Measurements from ENCODE around the gene GJD2.

Gene GJD2

GRCh38 chr15:34725556-34725955, 29.2 kb downstream of the GJD2 start:
- no peak for DNase-seq (ENCODE audit: low read depth, low spot score)
- H3K4me3 ChIP-seq = no peak overlapping the region
- H3K9ac ChIP-seq (ENCODE audit: insufficient read length) = no peak overlapping the region
- H3K9me3 ChIP-seq (ENCODE audit: low read depth, low read length) = no peaks in the 10 kb centered on the region
- H3K27ac ChIP-seq = no peak overlapping the region
- TF ChIP-seq EZH2 (IDR thresholded peaks at IDR 0.05) (no peak), FOXP2 (optimal IDR thresholded peaks at IDR 0.05; ENCODE audit: control extremely low read depth, extremely low read length, insufficient read depth) (no peak), POLR2AphosphoS5 (IDR thresholded peaks at IDR 0.05; ENCODE audit: borderline replicate concordance, low read depth, low read length) (no peak)
- no peaks in the 10 kb centered on the region for H3K36me3 ChIP-seq (ENCODE audit: insufficient read depth, low read length)

GRCh38 chr15:34724481-34724880, 30.3 kb downstream of the GJD2 start:
- H3K27ac ChIP-seq = no peak overlapping the region
- no peak for TF ChIP-seq FOXP2 (optimal IDR thresholded peaks at IDR 0.05; ENCODE audit: control extremely low read depth, extremely low read length, insufficient read depth)
- no peak for TF ChIP-seq POLR2AphosphoS5 (IDR thresholded peaks at IDR 0.05; ENCODE audit: borderline replicate concordance, low read depth, low read length)
- TF ChIP-seq EZH2 (IDR thresholded peaks at IDR 0.05) = no peak

GRCh38 chr15:34722439-34722836, 32.4 kb downstream of the GJD2 start:
- Histone ChIP-seq H3K27ac (no peak overlapping the region), H3K9ac (ENCODE audit: insufficient read length) (no peak overlapping the region), H3K36me3 (ENCODE audit: insufficient read depth, low read length) (no peaks in the 10 kb centered on the region), H3K9me3 (ENCODE audit: low read depth, low read length) (no peaks in the 10 kb centered on the region), H3K4me3 (peak overlapping the region; percentile 38)
- DNase-seq (ENCODE audit: low read depth, low spot score) = no peak
- TF ChIP-seq FOXP2 (optimal IDR thresholded peaks at IDR 0.05; ENCODE audit: control extremely low read depth, extremely low read length, insufficient read depth) = no peak
- TF ChIP-seq POLR2AphosphoS5 (IDR thresholded peaks at IDR 0.05; ENCODE audit: borderline replicate concordance, low read depth, low read length) = no peak
- no peak for TF ChIP-seq EZH2 (IDR thresholded peaks at IDR 0.05)

More at GRCh38 chr15:34724481-34724880, 30.3 kb downstream of the GJD2 start:
- H3K4me3 ChIP-seq = no peak overlapping the region
- H3K36me3 ChIP-seq (ENCODE audit: insufficient read depth, low read length) = no peaks in the 10 kb centered on the region
- no peak overlapping the region for H3K9ac ChIP-seq (ENCODE audit: insufficient read length)
- no peak for DNase-seq (ENCODE audit: low read depth, low spot score)
- no peaks in the 10 kb centered on the region for H3K9me3 ChIP-seq (ENCODE audit: low read depth, low read length)

- no peaks in the 10 kb centered on the region for H3K36me3 ChIP-seq (ENCODE audit: insufficient read depth, low read length)
- no peak overlapping the region for H3K27ac ChIP-seq
- peak; percentile 5 for DNase-seq (ENCODE audit: low read depth, low spot score)
- peak overlapping the region; percentile 38 for H3K4me3 ChIP-seq
- peak; percentile 16 for TF ChIP-seq FOXP2 (optimal IDR thresholded peaks at IDR 0.05; ENCODE audit: control extremely low read depth, extremely low read length, insufficient read depth)
- no peak for TF ChIP-seq POLR2AphosphoS5 (IDR thresholded peaks at IDR 0.05; ENCODE audit: borderline replicate concordance, low read depth, low read length)
- H3K9ac ChIP-seq (ENCODE audit: insufficient read length) = no peak overlapping the region
- no peaks in the 10 kb centered on the region for H3K9me3 ChIP-seq (ENCODE audit: low read depth, low read length)
Measured at GRCh38 chr15:34721802-34722438, 32.9 kb downstream of the GJD2 start.

GRCh38 chr15:34721157-34721801, 33.5 kb downstream of the GJD2 start:
- H3K9me3 ChIP-seq (ENCODE audit: low read depth, low read length) = no peaks in the 10 kb centered on the region
- no peak for DNase-seq (ENCODE audit: low read depth, low spot score)
- TF ChIP-seq POLR2AphosphoS5 (IDR thresholded peaks at IDR 0.05; ENCODE audit: borderline replicate concordance, low read depth, low read length) (no peak), FOXP2 (optimal IDR thresholded peaks at IDR 0.05; ENCODE audit: control extremely low read depth, extremely low read length, insufficient read depth) (no peak), EZH2 (IDR thresholded peaks at IDR 0.05) (no peak)
- H3K36me3 ChIP-seq (ENCODE audit: insufficient read depth, low read length) = no peaks in the 10 kb centered on the region
- H3K4me3 ChIP-seq = no peak overlapping the region; the same call in 1 of the 2 replicates
- H3K9ac ChIP-seq (ENCODE audit: insufficient read length) = no peak overlapping the region
- H3K27ac ChIP-seq = no peak overlapping the region

GRCh38 chr15:34719695-34720094, 35.1 kb downstream of the GJD2 start:
- TF ChIP-seq POLR2AphosphoS5 (IDR thresholded peaks at IDR 0.05; ENCODE audit: borderline replicate concordance, low read depth, low read length) = no peak
- TF ChIP-seq FOXP2 (optimal IDR thresholded peaks at IDR 0.05; ENCODE audit: control extremely low read depth, extremely low read length, insufficient read depth) = no peak
- no peak for TF ChIP-seq EZH2 (IDR thresholded peaks at IDR 0.05)
- H3K36me3 ChIP-seq (ENCODE audit: insufficient read depth, low read length) = no peaks in the 10 kb centered on the region
- H3K27ac ChIP-seq = no peak overlapping the region
- H3K9ac ChIP-seq (ENCODE audit: insufficient read length) = no peak overlapping the region
- DNase-seq (ENCODE audit: low read depth, low spot score) = no peak
- H3K4me3 ChIP-seq = no peak overlapping the region
- no peaks in the 10 kb centered on the region for H3K9me3 ChIP-seq (ENCODE audit: low read depth, low read length)

- Histone ChIP-seq H3K9me3 (ENCODE audit: low read depth, low read length) (no peaks in the 10 kb centered on the region), H3K36me3 (ENCODE audit: insufficient read depth, low read length) (no peaks in the 10 kb centered on the region), H3K9ac (ENCODE audit: insufficient read length) (no peak overlapping the region), H3K4me3 (peak overlapping the region; percentile 48), H3K27ac (peak overlapping the region; percentile 47; the same call in 1 of the 2 replicates)
- peak; percentile 37 for DNase-seq (ENCODE audit: low read depth, low spot score)
- TF ChIP-seq POLR2AphosphoS5 (IDR thresholded peaks at IDR 0.05; ENCODE audit: borderline replicate concordance, low read depth, low read length) (no peak), EZH2 (IDR thresholded peaks at IDR 0.05) (no peak), FOXP2 (optimal IDR thresholded peaks at IDR 0.05; ENCODE audit: control extremely low read depth, extremely low read length, insufficient read depth) (no peak)
Measured at GRCh38 chr15:34718681-34719665, 35.8 kb downstream of the GJD2 start.

GRCh38 chr15:34717729-34718128, 37.1 kb downstream of the GJD2 start:
- no peak overlapping the region for H3K9ac ChIP-seq (ENCODE audit: insufficient read length)
- no peaks in the 10 kb centered on the region for H3K36me3 ChIP-seq (ENCODE audit: insufficient read depth, low read length)
- no peak for DNase-seq (ENCODE audit: low read depth, low spot score)
- no peaks in the 10 kb centered on the region for H3K9me3 ChIP-seq (ENCODE audit: low read depth, low read length)
- TF ChIP-seq EZH2 (IDR thresholded peaks at IDR 0.05) (no peak), POLR2AphosphoS5 (IDR thresholded peaks at IDR 0.05; ENCODE audit: borderline replicate concordance, low read depth, low read length) (no peak), FOXP2 (optimal IDR thresholded peaks at IDR 0.05; ENCODE audit: control extremely low read depth, extremely low read length, insufficient read depth) (no peak)
- no peak overlapping the region for H3K27ac ChIP-seq
- no peak overlapping the region for H3K4me3 ChIP-seq
